HG03575 (cell line): ENCODE data around the gene NCOA3.

Experiments
- ATAC-seq: cut with Tn5 transposase; IDR thresholded peaks from one replicate; pipeline ENCODE4 v1.9.1; 2021; ENCODE audit not compliant: unreplicated experiment, insufficient number of reproducible peaks, low FRiP score; ENCODE audit errors: extremely low read depth

NCOA3 gene

DNA sequence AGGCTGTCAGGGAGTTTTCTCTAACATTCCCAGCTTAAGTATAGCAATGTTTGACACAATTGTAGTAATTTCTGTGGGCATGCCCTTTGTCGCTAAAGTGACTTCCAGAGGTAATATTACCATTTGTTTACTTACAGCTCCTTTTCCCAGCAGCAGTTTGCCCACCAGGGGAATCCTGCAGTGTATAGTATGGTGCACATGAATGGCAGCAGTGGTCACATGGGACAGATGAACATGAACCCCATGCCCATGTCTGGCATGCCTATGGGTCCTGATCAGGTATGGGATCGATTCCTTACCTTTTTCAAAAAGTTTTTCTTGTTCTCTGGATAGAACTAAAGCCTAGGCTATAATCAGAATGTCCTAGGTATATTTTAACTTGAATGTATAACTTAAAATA, 151.1 kb downstream of the NCOA3 start:
- no peak for ATAC-seq

DNA sequence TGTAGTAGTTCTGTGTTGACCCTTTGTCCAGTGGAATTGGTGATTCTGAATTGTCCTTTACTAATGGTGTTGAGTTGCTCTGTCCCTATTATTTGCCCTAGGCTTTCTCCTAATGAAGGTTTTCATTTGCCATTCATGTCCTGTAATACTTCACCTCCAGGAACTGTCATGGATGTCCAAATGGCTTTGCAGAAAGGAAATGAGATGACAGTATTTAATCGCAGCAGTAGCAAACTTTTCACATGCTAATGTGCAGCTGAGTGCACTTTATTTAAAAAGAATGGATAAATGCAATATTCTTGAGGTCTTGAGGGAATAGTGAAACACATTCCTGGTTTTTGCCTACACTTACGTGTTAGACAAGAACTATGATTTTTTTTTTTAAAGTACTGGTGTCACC, 152.2 kb downstream of the NCOA3 start:
- no peak for ATAC-seq

GRCh38 chr20:47654370-47654769, 152.7 kb downstream of the NCOA3 start:
- no peak for ATAC-seq

GRCh38 chr20:47655635-47656034, 153.9 kb downstream of the NCOA3 start:
- no peak for ATAC-seq

DNA sequence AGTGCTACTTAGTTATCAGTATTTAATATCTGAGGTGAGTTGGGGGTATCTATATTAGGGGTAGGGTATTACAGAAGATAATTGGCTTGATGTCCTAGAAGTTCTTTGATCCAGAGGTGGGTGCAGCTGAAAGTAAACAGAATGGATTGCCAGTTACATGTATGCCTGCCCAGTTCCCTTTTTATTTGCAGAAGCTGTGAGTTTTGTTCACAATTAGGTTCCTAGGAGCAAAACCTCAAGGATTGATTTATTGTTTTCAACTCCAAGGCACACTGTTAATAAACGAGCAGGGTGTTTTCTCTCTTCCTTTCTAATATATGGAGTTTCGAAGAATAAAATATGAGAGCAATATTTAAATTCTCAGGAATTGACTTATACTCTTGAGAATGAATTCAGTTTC, 154.6 kb downstream of the NCOA3 start:
- no peak for ATAC-seq

GRCh38 chr20:47659904-47660601, 158.4 kb downstream of the NCOA3 start:
- ATAC-seq: no peak

GRCh38 chr20:47660602-47660905, 158.9 kb downstream of the NCOA3 start:
- ATAC-seq: no peak

DNA sequence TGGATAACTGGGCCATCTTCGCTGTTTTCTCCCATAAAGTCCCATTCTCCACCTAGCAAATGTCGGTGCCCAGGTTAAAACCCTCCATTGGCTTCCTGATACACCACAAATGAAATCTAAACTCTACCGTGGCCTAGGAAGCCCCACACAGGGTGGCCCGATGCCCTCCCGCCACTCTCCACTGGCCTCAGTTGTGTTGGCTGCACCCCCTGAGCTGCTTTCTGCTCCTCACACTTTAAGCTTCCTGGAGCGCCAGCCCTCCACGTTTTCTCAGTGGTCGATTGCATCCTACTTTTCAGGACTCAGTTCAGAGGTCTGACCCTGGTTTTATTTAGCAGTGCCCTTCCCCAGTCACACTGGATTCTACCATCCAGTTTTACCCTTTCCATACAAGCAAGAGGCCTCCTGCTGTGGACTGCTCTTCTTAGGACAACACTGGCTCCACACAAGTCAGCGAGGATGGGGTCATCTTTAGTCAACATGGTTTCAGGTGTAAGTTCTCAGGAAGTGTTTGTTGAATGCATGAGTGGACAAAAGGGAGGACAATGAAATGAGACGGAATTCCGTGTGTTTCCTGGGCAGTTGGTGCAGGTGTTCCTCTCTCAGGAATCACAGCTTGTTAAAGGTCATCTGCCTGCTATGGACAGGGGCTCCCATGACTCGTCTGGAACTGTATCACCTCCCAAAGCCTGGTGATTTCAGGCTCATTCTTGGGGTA, 159.5 kb downstream of the NCOA3 start:
- ATAC-seq: no peak

GRCh38 chr20:47661714-47662113, 160.0 kb downstream of the NCOA3 start:
- no peak for ATAC-seq

- no peak for ATAC-seq
Measured at GRCh38 chr20:47662483-47663353, 161.0 kb downstream of the NCOA3 start.

DNA sequence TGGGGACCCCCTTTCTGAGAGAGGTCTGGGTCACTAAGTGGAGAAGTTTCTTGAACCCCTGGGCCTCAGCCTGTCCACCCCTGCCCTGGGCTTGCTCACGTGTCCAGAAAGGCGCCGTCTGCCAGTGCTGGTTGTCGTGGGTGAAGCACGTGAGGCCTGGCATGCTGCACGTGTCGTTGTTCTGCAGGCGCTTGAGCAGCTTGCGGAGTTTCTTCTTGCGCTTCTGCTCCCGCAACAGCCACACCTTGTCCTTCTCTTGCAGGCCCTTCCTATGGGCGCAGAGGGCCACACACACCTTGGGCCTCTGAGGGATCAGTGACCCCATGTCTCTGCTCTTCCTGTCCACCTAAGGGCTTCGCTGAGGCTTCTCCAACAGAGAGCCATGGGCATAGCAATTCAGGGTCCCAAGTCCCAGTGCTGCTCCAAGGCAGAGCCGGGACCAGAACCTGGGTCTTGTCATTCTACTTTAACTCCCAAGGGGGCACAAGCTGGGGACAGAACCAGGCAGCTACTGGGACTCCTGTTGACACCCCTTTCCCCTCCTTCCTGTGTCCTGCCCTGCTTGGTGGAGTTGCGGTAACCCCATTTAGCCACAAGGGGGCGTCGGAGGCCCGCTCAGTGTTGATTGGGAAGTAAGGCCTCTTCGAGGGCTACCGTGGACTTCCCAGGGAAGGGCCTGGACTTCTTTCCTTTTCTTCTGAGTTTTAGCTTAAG, 161.8 kb downstream of the NCOA3 start:
- no peak for ATAC-seq

- no peak for ATAC-seq
Measured at GRCh38 chr20:47664068-47664437, 162.4 kb downstream of the NCOA3 start.

DNA sequence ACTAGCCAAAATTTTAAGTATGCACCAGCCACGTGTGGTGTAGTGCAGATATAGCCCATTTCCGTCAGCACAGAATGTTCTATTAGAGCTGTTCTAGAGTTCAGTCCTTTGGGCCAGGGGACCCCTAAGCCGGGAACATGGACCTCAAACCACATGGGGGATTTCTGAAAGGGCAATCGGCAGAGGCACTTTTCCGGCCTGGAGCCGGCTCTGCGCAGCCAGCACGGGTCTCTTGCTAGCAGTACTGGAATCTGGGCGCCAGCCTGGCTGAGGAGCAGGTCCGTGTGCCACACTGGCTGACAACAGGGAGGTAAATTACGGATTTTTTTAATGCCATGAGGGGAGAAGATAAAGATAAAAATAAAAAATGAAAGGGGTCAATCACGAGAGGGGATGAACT, 163.1 kb downstream of the NCOA3 start:
- no peak for ATAC-seq

DNA sequence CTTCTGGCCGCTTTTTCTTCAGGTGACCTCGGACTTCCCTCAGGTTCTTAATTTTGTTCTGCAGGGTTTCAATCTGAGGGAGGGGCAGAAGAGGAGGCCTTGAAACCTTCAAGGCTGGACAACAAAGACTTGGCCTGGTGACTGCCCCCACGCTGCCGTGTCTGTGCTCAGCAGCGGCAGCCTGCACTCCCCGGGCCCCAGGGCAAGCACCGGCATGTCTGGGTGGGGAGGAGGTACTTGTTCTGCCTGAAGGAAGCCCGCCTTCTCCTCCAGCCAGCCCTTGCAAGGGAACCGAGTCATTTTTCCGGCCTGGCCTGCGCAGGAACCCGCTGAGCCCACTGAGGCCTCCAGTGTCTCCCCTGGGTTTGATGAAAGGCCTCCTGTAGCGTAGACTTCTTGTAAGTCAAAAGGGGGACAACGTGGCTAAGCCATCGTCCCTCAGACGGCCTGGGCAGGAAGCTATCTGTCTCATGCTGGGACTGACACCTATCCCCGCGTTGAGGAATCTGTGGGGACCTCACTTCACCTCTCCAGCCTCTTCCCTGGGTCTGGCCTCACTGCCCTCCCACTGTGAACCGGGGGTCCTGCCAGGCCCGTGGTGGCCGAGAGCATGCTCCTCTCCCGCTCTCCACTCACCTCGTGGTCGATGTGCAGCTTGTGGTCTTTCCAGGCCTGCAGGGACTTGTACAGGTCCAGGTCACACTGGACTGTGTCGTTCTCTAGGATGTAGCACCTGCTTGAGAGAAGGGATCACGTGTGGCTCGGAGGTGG, 163.7 kb downstream of the NCOA3 start:
- no peak for ATAC-seq

DNA sequence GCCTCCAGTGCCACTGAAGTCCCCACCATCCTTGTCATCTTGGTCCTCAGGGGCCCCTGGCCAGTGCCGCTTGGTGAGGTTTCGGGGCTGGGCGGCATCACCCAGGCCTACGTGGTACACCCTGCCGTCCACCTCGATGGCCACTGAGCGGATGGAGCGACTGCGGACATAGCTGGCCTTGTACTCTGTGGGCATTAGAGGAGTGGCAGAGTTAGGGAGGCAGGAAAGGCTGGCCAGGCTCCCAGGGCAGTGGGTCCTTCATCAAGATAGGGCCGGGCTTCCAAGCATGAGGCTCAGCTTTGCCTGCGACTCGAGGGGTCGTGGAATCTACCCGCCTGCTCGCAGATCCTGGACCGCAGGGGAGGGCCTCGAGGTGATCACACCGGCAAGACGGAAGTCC, 164.6 kb downstream of the NCOA3 start:
- ATAC-seq: no peak

DNA sequence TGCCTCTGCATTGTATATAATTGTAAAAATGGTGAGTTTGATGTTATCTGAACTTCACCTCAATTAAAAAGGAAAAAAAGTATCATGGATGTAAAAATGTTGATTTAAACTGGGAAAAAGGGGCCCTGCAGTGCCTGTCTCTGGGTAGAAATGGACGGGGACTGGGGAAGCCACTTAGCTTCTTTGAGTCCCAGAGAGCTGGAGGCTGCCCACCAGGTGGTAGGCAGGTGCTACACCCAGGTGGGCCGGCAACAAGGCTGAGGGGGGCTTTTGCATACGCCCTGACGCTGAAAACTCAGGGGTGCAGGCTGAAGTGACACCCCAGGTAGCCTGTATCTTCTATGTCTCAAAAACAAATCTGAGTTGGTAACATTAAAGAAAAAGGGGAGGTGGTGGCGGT, 165.4 kb downstream of the NCOA3 start:
- ATAC-seq: no peak

GRCh38 chr20:47667531-47668312, 166.0 kb downstream of the NCOA3 start:
- no peak for ATAC-seq
